GM12874 (cell line): ENCODE results near the gene SOX3.

Experiments used
- TF ChIP-seq, protein P1 (sequence below): IDR thresholded peaks from 2 replicates; pipeline ENCODE4 v1.5.1; 2011; ENCODE audit warnings: low read depth, mild to moderate bottlenecking, control low read depth, low read length, moderate library complexity; ENCODE audit not compliant: insufficient read depth

Gene SOX3

DNA sequence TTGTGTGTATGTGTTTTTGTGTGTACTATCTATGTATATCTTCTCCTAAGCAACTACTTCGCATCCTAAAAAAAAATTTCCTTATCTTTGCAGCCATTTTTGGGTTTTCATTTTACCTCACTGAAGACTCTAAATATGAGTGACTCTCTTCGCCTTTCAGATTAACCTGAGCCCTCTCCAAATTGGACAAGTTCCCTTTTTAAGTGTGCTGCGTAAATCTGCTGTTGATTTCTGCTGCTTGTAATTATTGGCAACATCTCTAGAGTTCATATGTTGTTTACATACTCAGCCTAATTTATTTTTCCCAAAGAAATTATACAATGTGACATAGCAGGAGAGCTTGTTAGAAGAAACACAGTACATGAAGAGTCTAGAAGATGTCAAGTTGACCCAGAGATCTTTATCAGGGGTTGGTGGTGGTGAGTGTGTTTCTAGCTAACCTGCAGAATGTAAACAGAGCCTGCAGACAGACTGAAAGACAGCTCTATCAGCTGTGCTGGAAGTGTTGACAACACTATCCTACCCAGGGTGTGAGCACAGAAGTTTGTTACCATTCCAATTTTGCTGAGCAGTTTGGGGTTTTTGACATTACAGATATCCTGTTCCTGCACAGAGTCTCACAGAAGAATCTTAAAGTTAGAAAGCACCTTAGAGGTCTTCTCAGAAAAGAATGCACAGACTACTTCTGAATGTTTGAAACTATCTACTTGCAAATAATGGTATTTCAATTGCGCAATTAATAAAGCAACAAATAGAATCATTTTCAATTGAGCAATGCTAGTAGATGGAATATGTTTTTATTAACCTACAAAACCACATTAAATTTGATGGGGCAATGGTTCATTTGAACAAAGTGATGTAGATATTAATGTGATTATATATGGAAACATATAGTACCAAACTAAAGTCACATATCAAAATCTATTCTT is 12.5 kb downstream of the SOX3 start:
- TF ChIP-seq, protein P1, sequence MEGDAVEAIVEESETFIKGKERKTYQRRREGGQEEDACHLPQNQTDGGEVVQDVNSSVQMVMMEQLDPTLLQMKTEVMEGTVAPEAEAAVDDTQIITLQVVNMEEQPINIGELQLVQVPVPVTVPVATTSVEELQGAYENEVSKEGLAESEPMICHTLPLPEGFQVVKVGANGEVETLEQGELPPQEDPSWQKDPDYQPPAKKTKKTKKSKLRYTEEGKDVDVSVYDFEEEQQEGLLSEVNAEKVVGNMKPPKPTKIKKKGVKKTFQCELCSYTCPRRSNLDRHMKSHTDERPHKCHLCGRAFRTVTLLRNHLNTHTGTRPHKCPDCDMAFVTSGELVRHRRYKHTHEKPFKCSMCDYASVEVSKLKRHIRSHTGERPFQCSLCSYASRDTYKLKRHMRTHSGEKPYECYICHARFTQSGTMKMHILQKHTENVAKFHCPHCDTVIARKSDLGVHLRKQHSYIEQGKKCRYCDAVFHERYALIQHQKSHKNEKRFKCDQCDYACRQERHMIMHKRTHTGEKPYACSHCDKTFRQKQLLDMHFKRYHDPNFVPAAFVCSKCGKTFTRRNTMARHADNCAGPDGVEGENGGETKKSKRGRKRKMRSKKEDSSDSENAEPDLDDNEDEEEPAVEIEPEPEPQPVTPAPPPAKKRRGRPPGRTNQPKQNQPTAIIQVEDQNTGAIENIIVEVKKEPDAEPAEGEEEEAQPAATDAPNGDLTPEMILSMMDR = no peak

DNA sequence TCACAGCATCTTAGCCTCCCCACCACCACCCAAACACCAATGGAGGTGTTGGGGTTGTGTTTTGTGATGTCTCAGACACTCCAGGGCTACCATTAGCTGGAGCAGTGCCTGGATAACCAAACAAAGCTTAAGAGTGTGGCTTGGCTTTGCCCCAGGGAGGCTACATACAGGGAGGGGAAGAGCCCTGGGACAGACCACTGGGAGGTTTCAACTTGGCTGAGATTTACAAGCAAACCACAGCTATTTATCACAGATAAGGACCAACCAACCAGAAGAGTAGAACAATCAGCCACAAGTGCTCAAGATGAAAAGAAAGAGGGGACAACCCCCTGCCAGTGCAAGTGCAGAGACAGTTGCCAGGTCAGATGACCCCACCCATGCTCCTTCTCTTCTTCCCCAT is 24.1 kb downstream of the SOX3 start:
- TF ChIP-seq, protein P1 = no peak

DNA sequence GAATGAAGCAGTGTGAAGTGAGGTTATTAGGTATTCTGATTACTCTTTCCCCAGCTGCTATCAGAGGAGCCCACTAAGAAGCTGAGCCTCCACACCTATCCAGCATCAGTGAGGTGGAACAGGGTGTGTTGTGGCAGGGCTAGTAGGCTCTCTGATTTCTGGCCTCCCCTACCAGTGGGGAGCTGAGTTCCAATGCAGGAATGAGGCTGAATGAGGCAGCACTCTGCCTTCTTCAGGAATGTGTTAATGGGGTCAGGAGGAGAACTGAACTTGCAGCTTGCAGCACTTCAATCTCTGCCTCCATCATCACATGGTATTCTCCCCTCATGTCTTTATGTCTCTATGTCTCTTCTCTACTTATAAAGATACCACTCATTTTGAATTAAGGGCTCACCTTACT is 26.9 kb downstream of the SOX3 start:
- TF ChIP-seq, protein P1 = no peak

DNA sequence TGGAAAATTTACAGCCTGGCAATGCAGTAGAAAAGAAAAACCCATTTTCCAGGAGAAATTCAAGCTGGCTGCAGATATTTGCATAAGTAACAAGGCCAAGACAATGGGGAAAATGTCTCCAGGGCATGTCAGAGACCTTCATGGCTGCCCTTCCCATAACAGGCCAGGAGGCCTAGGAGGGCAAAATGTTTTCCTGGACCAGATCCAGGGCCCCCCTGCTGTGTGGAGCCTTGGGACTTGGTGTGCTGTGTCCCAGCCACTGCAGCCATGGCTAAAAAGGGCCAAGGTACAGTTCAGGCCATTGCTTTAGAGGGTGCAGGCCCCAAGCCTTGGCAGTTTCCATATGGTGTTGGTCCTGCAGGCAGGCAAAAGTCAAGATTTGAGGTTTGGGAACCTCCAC is 29.8 kb downstream of the SOX3 start:
- TF ChIP-seq, protein P1 = no peak

DNA sequence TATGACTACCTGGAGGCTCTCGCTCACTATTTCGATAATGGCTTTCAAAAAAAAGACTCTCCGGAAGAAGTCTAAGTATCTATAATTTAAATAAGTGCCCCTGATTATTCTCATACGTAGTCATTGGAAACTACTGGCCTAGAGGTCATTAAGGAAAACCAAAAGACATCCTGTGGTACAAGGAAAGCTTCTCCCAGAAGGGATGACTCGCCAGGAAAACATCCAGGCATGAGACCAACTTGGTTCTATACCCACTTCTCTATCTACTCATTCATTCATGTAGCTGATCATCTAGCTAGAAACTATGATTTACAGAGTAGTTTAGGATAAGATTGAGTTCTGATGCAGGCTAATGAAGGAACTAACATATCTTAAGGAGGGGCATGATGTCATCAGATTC is 37.7 kb downstream of the SOX3 start:
- TF ChIP-seq, protein P1 = no peak
